Upper lobe of right lung (tissue), 1 donor: ENCODE data around the gene VIM. TPM values are rescaled to one million over a fixed set of nuclear protein-coding genes. Genes with fewer than 3 reads are reported as not detected.

Experiments
- ATAC-seq: fragments of 200-7000 bp; cut with Tn5 transposase; one replicate; pipeline ENCODE4 v1.9.1; 2020; ENCODE audit warnings: mild to moderate bottlenecking, moderate library complexity
- DNase-seq: peaks from one replicate; pipeline ENCODE4 v3.0.0-alpha.2; 2020
- H3K27ac ChIP-seq: fragments of 200-600 bp; one replicate; pipeline ENCODE4 v1.8.0; 2022
- H3K27me3 ChIP-seq: fragments of 200-600 bp; one replicate; pipeline ENCODE4 v1.8.0; 2022; ENCODE audit warnings: mild to moderate bottlenecking
- H3K36me3 ChIP-seq: fragments of 200-600 bp; one replicate; pipeline ENCODE4 v1.8.0; 2022
- H3K4me1 ChIP-seq: fragments of 200-600 bp; one replicate; pipeline ENCODE4 v1.8.0; 2022
- H3K4me3 ChIP-seq: fragments of 200-600 bp; one replicate; pipeline ENCODE4 v1.8.0; 2022; ENCODE audit warnings: mild to moderate bottlenecking
- H3K9me3 ChIP-seq: fragments of 200-600 bp; one replicate; pipeline ENCODE4 v1.8.0; 2022
- CTCF ChIP-seq: fragments of 200-600 bp; IDR thresholded peaks from one replicate; pipeline ENCODE4 v1.8.0; 2022; ENCODE audit warnings: antibody characterized with exemption
- intact Hi-C: fragments of 100-400 bp; cut with DNase I; formaldehyde crosslinking; loops from one replicate; pipeline ENCODE4 v1.11.0; 2022
- total RNA-seq: library from RNA; stranded (reverse); fragmentation: NEBNext Ultra II Directional; extraction: Animal tissue kit (Norgen Biotek cat#: 25700); gene quantifications from one replicate; pipeline ENCODE4 v1.2.1, GENCODE V29; 2021
- donor health status: DM: no; HTN: yes; CAD: no; lungs with severe emphysema.

VIM gene
- total RNA-seq, 1 donor from 2014 or later, result 1,272 TPM

DNA sequence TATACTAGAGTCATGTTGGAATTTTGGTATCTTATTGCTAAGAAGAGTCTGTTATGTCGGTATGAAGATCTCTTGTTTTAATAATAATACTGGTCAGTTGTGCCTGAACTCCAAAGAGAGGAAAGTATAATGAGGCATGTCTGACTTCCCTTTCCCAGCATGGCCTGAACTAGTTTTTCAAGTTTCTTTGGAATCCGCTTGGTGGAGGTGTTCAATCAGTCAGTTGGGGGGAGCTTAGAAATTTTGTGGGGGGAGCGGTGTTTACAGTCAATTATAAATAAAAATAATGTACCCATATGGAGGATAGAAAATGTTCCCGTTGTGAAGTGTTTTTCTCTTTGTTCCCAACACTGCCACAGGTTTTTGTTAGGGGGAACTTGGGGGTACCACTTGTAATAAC lies 25.0 kb upstream of the VIM start:
- Histone ChIP-seq H3K27ac (no peak overlapping the region), H3K4me1 (peaks cover 11% of the 10 kb centered on the region), H3K9me3 (no peaks in the 10 kb centered on the region), H3K36me3 (no peaks in the 10 kb centered on the region), H3K4me3 (no peak overlapping the region), H3K27me3 (no peaks in the 10 kb centered on the region)
- DNase-seq (no peak), ATAC-seq (no peak)
- intact Hi-C loops, result no loop called here
- no peak for TF ChIP-seq CTCF

GRCh38 chr10:17203416-17203815 lies 24.6 kb upstream of the VIM start:
- ATAC-seq (no peak), DNase-seq (no peak)
- peaks cover 11% of the 10 kb centered on the region for H3K4me1 ChIP-seq
- no peaks in the 10 kb centered on the region for H3K9me3 ChIP-seq
- no peaks in the 10 kb centered on the region for H3K27me3 ChIP-seq
- intact Hi-C loops, result no loop called here
- H3K36me3 ChIP-seq, result no peaks in the 10 kb centered on the region
- no peak for TF ChIP-seq CTCF
- H3K4me3 ChIP-seq, result no peak overlapping the region
- no peak overlapping the region for H3K27ac ChIP-seq

DNA sequence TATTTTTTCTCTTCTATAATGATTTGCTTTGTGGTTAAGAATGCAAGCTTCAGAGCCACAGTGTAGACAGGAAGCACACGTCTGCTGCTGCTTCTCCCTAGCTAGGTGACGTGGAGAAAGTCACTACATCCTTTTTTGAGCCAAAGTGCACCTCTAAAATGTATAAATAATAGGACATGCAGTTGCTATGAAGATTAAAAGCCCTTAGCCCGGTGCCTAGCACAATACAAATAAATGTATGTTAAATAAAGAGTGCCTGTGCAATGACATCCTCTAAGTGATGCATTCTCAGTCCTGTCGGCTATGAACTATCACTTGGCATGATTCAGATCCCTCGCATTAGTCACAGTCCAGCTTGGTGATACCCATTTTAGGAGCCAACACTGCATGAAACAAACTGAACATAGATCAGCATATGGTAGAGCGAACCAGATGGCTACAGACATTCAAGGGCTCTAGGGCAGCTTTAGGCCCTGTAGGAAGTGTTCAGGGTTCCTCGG lies 21.8 kb upstream of the VIM start:
- no peaks in the 10 kb centered on the region for H3K27me3 ChIP-seq
- no peaks in the 10 kb centered on the region for H3K4me1 ChIP-seq
- DNase-seq (no peak), ATAC-seq (no peak)
- no peaks in the 10 kb centered on the region for H3K36me3 ChIP-seq
- H3K27ac ChIP-seq, result peak overlapping the region; percentile 7
- intact Hi-C loops, result no loop called here
- H3K9me3 ChIP-seq, result no peaks in the 10 kb centered on the region
- no peak overlapping the region for H3K4me3 ChIP-seq
- TF ChIP-seq CTCF, result no peak

GRCh38 chr10:17208476-17208875 lies 19.6 kb upstream of the VIM start:
- intact Hi-C loops, result no loop called here
- TF ChIP-seq CTCF, result no peak
- ATAC-seq (no peak), DNase-seq (no peak)
- no peaks in the 10 kb centered on the region for H3K9me3 ChIP-seq
- peaks cover under 1% of the 10 kb centered on the region for H3K4me1 ChIP-seq
- H3K36me3 ChIP-seq, result no peaks in the 10 kb centered on the region
- no peak overlapping the region for H3K4me3 ChIP-seq
- H3K27me3 ChIP-seq, result no peaks in the 10 kb centered on the region
- no peak overlapping the region for H3K27ac ChIP-seq

DNA sequence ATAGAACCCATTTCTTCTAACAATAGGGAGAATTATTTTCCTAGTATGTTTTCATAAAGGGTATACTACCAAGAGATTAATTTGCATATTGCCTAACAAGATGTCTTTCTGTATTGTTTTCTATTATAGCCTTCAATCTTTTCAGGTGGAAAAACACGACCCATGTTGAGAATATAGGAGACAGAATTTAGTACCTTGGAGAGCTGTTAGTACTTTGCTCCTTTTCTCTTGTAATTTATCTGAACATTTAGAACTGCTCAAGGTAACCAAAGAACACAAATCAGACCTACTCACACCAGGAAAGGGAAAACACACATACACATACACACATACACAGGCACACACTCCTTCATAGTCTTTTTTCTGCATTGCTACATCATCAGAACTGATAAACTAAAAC lies 18.7 kb upstream of the VIM start:
- Histone ChIP-seq H3K36me3 (no peaks in the 10 kb centered on the region), H3K9me3 (no peaks in the 10 kb centered on the region), H3K27ac (no peak overlapping the region), H3K27me3 (no peaks in the 10 kb centered on the region), H3K4me3 (no peak overlapping the region), H3K4me1 (peaks cover 6% of the 10 kb centered on the region)
- no peak for TF ChIP-seq CTCF
- ATAC-seq (no peak), DNase-seq (no peak)
- intact Hi-C loops, result no loop called here

- H3K27ac ChIP-seq, result no peak overlapping the region
- DNase-seq, result no peak
- no peaks in the 10 kb centered on the region for H3K27me3 ChIP-seq
- ATAC-seq, result no peak
- H3K4me3 ChIP-seq, result no peak overlapping the region
- H3K4me1 ChIP-seq, result peaks cover 6% of the 10 kb centered on the region
- no peak for TF ChIP-seq CTCF
- intact Hi-C loops, result no loop called here
- H3K9me3 ChIP-seq, result no peaks in the 10 kb centered on the region
- H3K36me3 ChIP-seq, result no peaks in the 10 kb centered on the region
These were observed 18.2 kb upstream of the VIM start for GRCh38 chr10:17209881-17210280.
